Measurements from ENCODE around the gene ANKFN1. TPM values are rescaled to one million over a fixed set of nuclear protein-coding genes. Genes with fewer than 3 reads are reported as not detected.

Gene ANKFN1
- total RNA-seq, 2 donors from 2014 or later = not detected

- Mint-ChIP-seq H3K36me3 (no peaks in the 10 kb centered on the region), H3K4me1 (ENCODE audit: low read depth in 2 of 2) (no peaks in the 10 kb centered on the region), H3K4me3 (no peak overlapping the region), H3K27ac (no peak overlapping the region), H3K27me3 (peaks cover 15 to 30% of the 10 kb centered on the region in 2 donors), H3K9me3 (no peaks in the 10 kb centered on the region)
- ATAC-seq (no peak), DNase-seq (ENCODE audit: low spot score) (no peak)
Measured at GRCh38 chr17:56521414-56522141, 368.3 kb downstream of the ANKFN1 start.

- no peak for DNase-seq (ENCODE audit: low spot score)
- Mint-ChIP-seq H3K36me3 (no peaks in the 10 kb centered on the region), H3K4me1 (ENCODE audit: low read depth in 2 of 2) (no peaks in the 10 kb centered on the region), H3K27me3 (peaks cover 11 to 18% of the 10 kb centered on the region in 2 donors), H3K9me3 (no peaks in the 10 kb centered on the region), H3K27ac (no peak overlapping the region), H3K4me3 (no peak overlapping the region)
- no peak for ATAC-seq
Measured at GRCh38 chr17:56523042-56523441, 369.8 kb downstream of the ANKFN1 start.

GRCh38 chr17:56528696-56529095 is 375.4 kb downstream of the ANKFN1 start:
- Mint-ChIP-seq H3K9me3 (no peaks in the 10 kb centered on the region), H3K27ac (no peak overlapping the region), H3K27me3 (peaks cover 15 to 39% of the 10 kb centered on the region in 2 donors), H3K4me3 (no peak overlapping the region), H3K36me3 (no peaks in the 10 kb centered on the region), H3K4me1 (ENCODE audit: low read depth in 2 of 2) (no peaks in the 10 kb centered on the region)
- ATAC-seq (no peak), DNase-seq (ENCODE audit: low spot score) (no peak)

GRCh38 chr17:56532926-56533325 is 379.7 kb downstream of the ANKFN1 start:
- ATAC-seq = no peak
- H3K4me3 Mint-ChIP-seq = no peak overlapping the region
- DNase-seq (ENCODE audit: low spot score) = no peak
- H3K36me3 Mint-ChIP-seq = no peaks in the 10 kb centered on the region
- H3K9me3 Mint-ChIP-seq = no peaks in the 10 kb centered on the region
- H3K27ac Mint-ChIP-seq = no peak overlapping the region
- H3K27me3 Mint-ChIP-seq = peaks cover 19 to 44% of the 10 kb centered on the region in 2 donors
- no peaks in the 10 kb centered on the region for H3K4me1 Mint-ChIP-seq (ENCODE audit: low read depth in 2 of 2)

- H3K9me3 Mint-ChIP-seq = peaks cover 6% of the 10 kb centered on the region
- H3K27ac Mint-ChIP-seq = no peak overlapping the region
- H3K4me1 Mint-ChIP-seq (ENCODE audit: low read depth in 2 of 2) = no peaks in the 10 kb centered on the region
- peaks cover 25 to 32% of the 10 kb centered on the region in 2 donors for H3K27me3 Mint-ChIP-seq
- H3K4me3 Mint-ChIP-seq = no peak overlapping the region
- DNase-seq (ENCODE audit: low spot score) (no peak), ATAC-seq (no peak)
- H3K36me3 Mint-ChIP-seq = no peaks in the 10 kb centered on the region
Measured at GRCh38 chr17:56536766-56537165, 383.5 kb downstream of the ANKFN1 start.

GRCh38 chr17:56540836-56541235 is 387.6 kb downstream of the ANKFN1 start:
- Mint-ChIP-seq H3K4me3 (no peak overlapping the region), H3K36me3 (no peaks in the 10 kb centered on the region), H3K9me3 (peaks cover 6% of the 10 kb centered on the region), H3K27me3 (peaks cover 21 to 26% of the 10 kb centered on the region in 2 donors), H3K27ac (no peak overlapping the region), H3K4me1 (ENCODE audit: low read depth in 2 of 2) (no peaks in the 10 kb centered on the region)
- ATAC-seq (no peak), DNase-seq (ENCODE audit: low spot score) (no peak)

- Mint-ChIP-seq H3K4me3 (no peak overlapping the region), H3K27me3 (peaks cover 25 to 37% of the 10 kb centered on the region in 2 donors), H3K36me3 (no peaks in the 10 kb centered on the region), H3K4me1 (ENCODE audit: low read depth in 2 of 2) (no peaks in the 10 kb centered on the region), H3K27ac (no peak overlapping the region), H3K9me3 (peaks cover 6% of the 10 kb centered on the region)
- DNase-seq (ENCODE audit: low spot score) (no peak), ATAC-seq (no peak)
Measured at GRCh38 chr17:56543280-56543679, 390.0 kb downstream of the ANKFN1 start.

- no peaks in the 10 kb centered on the region for H3K9me3 Mint-ChIP-seq
- H3K27me3 Mint-ChIP-seq = peaks cover 18 to 46% of the 10 kb centered on the region in 2 donors
- no peak overlapping the region for H3K4me3 Mint-ChIP-seq
- H3K27ac Mint-ChIP-seq = no peak overlapping the region
- DNase-seq (ENCODE audit: low spot score) (no peak), ATAC-seq (no peak)
- H3K4me1 Mint-ChIP-seq (ENCODE audit: low read depth in 2 of 2) = no peaks in the 10 kb centered on the region
- H3K36me3 Mint-ChIP-seq = no peaks in the 10 kb centered on the region
Measured at GRCh38 chr17:56545106-56545505, 391.8 kb downstream of the ANKFN1 start.

- Mint-ChIP-seq H3K36me3 (no peaks in the 10 kb centered on the region), H3K27me3 (peaks cover 19 to 46% of the 10 kb centered on the region in 2 donors), H3K27ac (no peak overlapping the region), H3K4me3 (no peak overlapping the region), H3K4me1 (ENCODE audit: low read depth in 2 of 2) (no peaks in the 10 kb centered on the region), H3K9me3 (no peaks in the 10 kb centered on the region)
- ATAC-seq = no peak
- no peak for DNase-seq (ENCODE audit: low spot score)
Measured at GRCh38 chr17:56545930-56546329, 392.7 kb downstream of the ANKFN1 start.

GRCh38 chr17:56548661-56549060 is 395.4 kb downstream of the ANKFN1 start:
- Mint-ChIP-seq H3K9me3 (no peaks in the 10 kb centered on the region), H3K27me3 (peaks cover 12 to 48% of the 10 kb centered on the region in 2 donors), H3K4me3 (no peak overlapping the region), H3K27ac (no peak overlapping the region), H3K4me1 (ENCODE audit: low read depth in 2 of 2) (no peaks in the 10 kb centered on the region), H3K36me3 (peaks cover 6% of the 10 kb centered on the region)
- DNase-seq (ENCODE audit: low spot score) (no peak), ATAC-seq (no peak)

GRCh38 chr17:56549501-56549900 is 396.2 kb downstream of the ANKFN1 start:
- Mint-ChIP-seq H3K4me3 (no peak overlapping the region), H3K9me3 (no peaks in the 10 kb centered on the region), H3K27ac (no peak overlapping the region), H3K4me1 (ENCODE audit: low read depth in 2 of 2) (no peaks in the 10 kb centered on the region), H3K36me3 (peaks cover 6% of the 10 kb centered on the region), H3K27me3 (peaks cover 8 to 44% of the 10 kb centered on the region in 2 donors)
- ATAC-seq (no peak), DNase-seq (ENCODE audit: low spot score) (no peak)

- Mint-ChIP-seq H3K27me3 (peaks cover 6 to 21% of the 10 kb centered on the region in 2 donors), H3K4me1 (ENCODE audit: low read depth in 2 of 2) (no peaks in the 10 kb centered on the region), H3K36me3 (no peaks in the 10 kb centered on the region), H3K4me3 (no peak overlapping the region), H3K27ac (no peak overlapping the region), H3K9me3 (no peaks in the 10 kb centered on the region)
- ATAC-seq (no peak), DNase-seq (ENCODE audit: low spot score) (no peak)
Measured at GRCh38 chr17:56557682-56558081, 404.4 kb downstream of the ANKFN1 start.

GRCh38 chr17:56558088-56558487 is 404.8 kb downstream of the ANKFN1 start:
- Mint-ChIP-seq H3K27ac (no peak overlapping the region), H3K27me3 (peaks cover 6 to 20% of the 10 kb centered on the region in 2 donors), H3K4me1 (ENCODE audit: low read depth in 2 of 2) (no peaks in the 10 kb centered on the region), H3K36me3 (no peaks in the 10 kb centered on the region), H3K4me3 (no peak overlapping the region), H3K9me3 (no peaks in the 10 kb centered on the region)
- ATAC-seq = no peak
- DNase-seq (ENCODE audit: low spot score) = no peak

All from natural killer cell treated with Interleukin-12 subunit alpha and Interleukin-12 subunit beta and Interleukin-15 and Interleukin-18, amount 100 ng/mL, for 72 hours (primary cell).